HepG2 (cell line): ENCODE measurements around the gene FMNL1. TPM values are rescaled to one million over a fixed set of nuclear protein-coding genes. Genes with fewer than 3 reads are reported as not detected.

Experiments used
- ATAC-seq: fragments of 200-7000 bp; cut with Tn5 transposase; 3 replicates; pipeline ENCODE4 v1.9.1; 2020; ENCODE audit warnings: mild to moderate bottlenecking, moderate library complexity
- BruUV-seq: library from RNA; stranded (reverse); fragments of 400-500 nt; replicated peaks from 2 replicates; lab custom pipeline; 2021; lab: Mats Ljungman, UMichigan
- CTCF ChIA-PET: fragments of 300-600 bp; formaldehyde crosslinking; extraction: SDS; loops from one replicate; lab custom pipeline; 2021; ENCODE audit warnings: low total read pairs, inconsistent platforms, low intra/inter-chr PET ratio; lab: Yijun Ruan, JAX
- POLR2A ChIA-PET: fragments of 350-600 bp; sonication (Branson Sonifier 250); formaldehyde crosslinking; loops from one replicate; lab custom pipeline; 2020; ENCODE audit warnings: antibody characterized with exemption, inconsistent platforms; lab: Yijun Ruan, JAX
- DNase-seq: peaks from one replicate; pipeline ENCODE4 v3.0.0-alpha.2; 2015; ENCODE audit warnings: low spot score
- FAIRE-seq: peaks from 3 replicates; lab custom pipeline; 2011; peaks lifted over from hg19 to GRCh38; lab: Jason Lieb, UNC
- H2AFZ ChIP-seq: one replicate; pipeline ENCODE4 v1.6.1; 2011; ENCODE audit warnings: low read length, inconsistent platforms
- H3K27ac ChIP-seq: fragments of 300-600 bp; 3 replicates; pipeline ENCODE4 v1.8.0; 2011; ENCODE audit warnings: mixed run types, mild to moderate bottlenecking, mixed read lengths, low read length, inconsistent platforms; ENCODE audit not compliant: insufficient read depth; ENCODE audit errors: extremely low read length
- H3K27me3 ChIP-seq, 2 experiments: fragments of 200-600 bp in 1 of 2; 2 replicates in 1 of 2; 3 replicates in 1 of 2; pipeline versions ENCODE4 v1.6.0 to v1.8.0; 2011; ENCODE audit warnings: low read length in 2 of 2, mild to moderate bottlenecking in 2 of 2, moderate library complexity in 2 of 2, inconsistent platforms in 1 of 2; ENCODE audit not compliant: insufficient read depth in 2 of 2, control insufficient read depth in 1 of 2
- H3K36me3 ChIP-seq, 2 experiments: fragments of 200-600 bp in 1 of 2; replicated peaks in 1 of 2; 2 replicates in 1 of 2; 3 replicates in 1 of 2; pipeline versions ENCODE4 v1.5.1 to v1.8.0; 2011; ENCODE audit warnings: low read length in 2 of 2, inconsistent platforms in 1 of 2; ENCODE audit not compliant: insufficient read depth in 2 of 2, control insufficient read depth in 1 of 2
- H3K4me1 ChIP-seq: 2 replicates; pipeline ENCODE4 v1.5.1; 2012; ENCODE audit warnings: low read length, inconsistent platforms; ENCODE audit not compliant: insufficient read depth
- H3K4me2 ChIP-seq: 2 replicates; pipeline ENCODE4 v1.6.0; 2011; ENCODE audit warnings: low read depth, low read length, inconsistent platforms
- H3K4me3 ChIP-seq, 3 experiments: fragments of 200-600 bp in 1 of 3; sonication (generic), shearing (Covaris generic) in 1 of 3; replicated peaks in 1 of 3; 2 replicates each; pipeline ENCODE4 v1.5.1; 2011 to 2016; ENCODE audit warnings: low read length in 3 of 3, inconsistent platforms in 2 of 3, low read depth in 2 of 3, mild to moderate bottlenecking in 2 of 3, control low read depth in 1 of 3, mixed read lengths in 1 of 3; ENCODE audit not compliant: insufficient read depth in 1 of 3
- H3K79me2 ChIP-seq: one replicate; pipeline ENCODE4 v1.6.1; 2011; ENCODE audit warnings: low read length, inconsistent platforms; ENCODE audit not compliant: insufficient read depth
- H3K9ac ChIP-seq: 2 replicates; pipeline ENCODE4 v1.6.0; 2011; ENCODE audit warnings: mild to moderate bottlenecking, low read depth, low read length, inconsistent platforms; ENCODE audit not compliant: insufficient read depth
- H3K9me3 ChIP-seq: 2 replicates; pipeline ENCODE4 v1.5.1; 2012; ENCODE audit warnings: mild to moderate bottlenecking, low read length
- H4K20me1 ChIP-seq: 2 replicates; pipeline ENCODE4 v1.6.0; 2011; ENCODE audit warnings: inconsistent platforms, mild to moderate bottlenecking, low read length, moderate library complexity; ENCODE audit not compliant: insufficient read depth
- FOSL2 ChIP-seq: sonication (generic); formaldehyde crosslinking; IDR thresholded peaks from 2 replicates; pipeline ENCODE4 v1.4.0; 2020; ENCODE audit warnings: missing genetic modification reagents
- NCOA2 ChIP-seq: sonication (generic); formaldehyde crosslinking; IDR thresholded peaks from 2 replicates; pipeline ENCODE4 v1.8.0; 2022; ENCODE audit warnings: inconsistent platforms
- REPIN1 ChIP-seq: sonication (generic); formaldehyde crosslinking; IDR thresholded peaks from 2 replicates; pipeline ENCODE4 v1.8.0; 2022; ENCODE audit warnings: missing genetic modification reagents, low read depth, mild to moderate bottlenecking, borderline replicate concordance
- RXRA ChIP-seq: sonication (generic); formaldehyde crosslinking; IDR thresholded peaks from 2 replicates; pipeline ENCODE4 v1.5.1; 2020; ENCODE audit warnings: missing genetic modification reagents
- ZBTB21 ChIP-seq: sonication (generic); formaldehyde crosslinking; IDR thresholded peaks from 2 replicates; pipeline ENCODE4 v1.4.0; 2020; ENCODE audit warnings: missing genetic modification reagents
- ZBTB25 ChIP-seq: IDR thresholded peaks from 2 replicates; pipeline ENCODE4 v1.6.1; 2018; ENCODE audit warnings: missing genetic modification reagents
- ZNF614 ChIP-seq: IDR thresholded peaks from 2 replicates; pipeline ENCODE4 v1.6.1; 2018; ENCODE audit warnings: missing biosample characterization, missing genetic modification reagents, inconsistent platforms, borderline replicate concordance
- ZNF768 ChIP-seq: sonication (generic); formaldehyde crosslinking; IDR thresholded peaks from 2 replicates; pipeline ENCODE4 v1.4.0; 2020; ENCODE audit warnings: missing genetic modification reagents
- WGBS: methylation state at CpG from one replicate; pipeline ENCODE4 v1.1.6; 2017; ENCODE audit warnings: low lambda C conversion rate; 5-methylcytosine and 5-hydroxymethylcytosine counted together
- in situ Hi-C: cut with HindIII; loops from 2 replicates; pipeline ENCODE4 v1.10.0; 2017; ENCODE audit warnings: low pct_unique_long_range_greater_than_20kb; ENCODE audit not compliant: extremely low pct_ligation_motif_present
- intact Hi-C: fragments of 100-400 bp; cut with micrococcal nuclease; formaldehyde crosslinking; loops from one replicate; pipeline ENCODE4 v1.10.0; 2022; ENCODE audit not compliant: unreplicated experiment
- polyA plus RNA-seq, 8 experiments: library from polyadenylated mRNA; depleted of rRNA in 3 of 8; stranded (reverse) in 7 of 8; unstranded in 1 of 8; fragments of >200 nt; fragmentation: Illumina TruSeq in 4 of 8; extraction: Trizol in 4 of 8; gene quantifications; 2 replicates each; pipeline versions ENCODE4 v1.2.1 to v1.2.3, GENCODE V29; 2011 to 2016; ENCODE audit warnings: low read depth in 4 of 8, missing spikeins in 1 of 8, mixed read lengths in 1 of 8; ENCODE audit not compliant: insufficient read depth in 1 of 8
- total RNA-seq, 5 experiments: library from RNA; depleted of rRNA; stranded (reverse); fragments of >200 nt; fragmentation: Illumina TruSeq; extraction: Trizol; gene quantifications; 2 replicates each; pipeline ENCODE4 v1.2.3, GENCODE V29; 2016; ENCODE audit warnings: low read depth in 1 of 5
- TF ChIP-seq, protein P1 (sequence below): sonication (generic); formaldehyde crosslinking; IDR thresholded peaks from 2 replicates; pipeline ENCODE4 v1.4.0; 2020; ENCODE audit warnings: missing genetic modification reagents, mild to moderate bottlenecking, borderline replicate concordance

The FMNL1 gene
- total and polyA plus RNA-seq, 2 of the 13 experiments (the other 11 are each of a cell fraction or from before 2014, with no cell fraction given), result 0.53 to 0.70 TPM

- no peaks in the 10 kb centered on the region for H3K4me1 ChIP-seq
- POLR2A ChIA-PET, result interaction anchor here (1.4 kb wide), 1 partner anchor 117 kb away, joined by 3 read pairs; the partner anchor contains the start of gene HEXIM1
- H3K9me3 ChIP-seq, result no peaks in the 10 kb centered on the region
- no peak overlapping the region for H3K4me2 ChIP-seq
- no peaks in the 10 kb centered on the region for H4K20me1 ChIP-seq
- intact Hi-C loops (no loop called here), in situ Hi-C loops (no loop called here)
- CTCF ChIA-PET, result no interaction called here
- ATAC-seq (no peak), FAIRE-seq (no peak), DNase-seq (no peak)
- no peak overlapping the region for H3K4me3 ChIP-seq
- BruUV-seq, result no TSS peak
- 62% methylated on average over 1 of the region's 1 CpG for WGBS
- no peak overlapping the region for H3K27ac ChIP-seq
- H2AFZ ChIP-seq, result no peak overlapping the region
- TF ChIP-seq ZNF768 (CRISPR knock-in tag), result no peak
- TF ChIP-seq FOSL2 (CRISPR knock-in tag), result peak; percentile 52; the same call in 1 of the 2 replicates
- H3K27me3 ChIP-seq, result no peaks in the 10 kb centered on the region
- H3K36me3 ChIP-seq, result peaks cover 29 to 53% of the 10 kb centered on the region in 2 experiments; a peak in 4 of 5 replicates
- H3K79me2 ChIP-seq, result no peaks in the 10 kb centered on the region
- H3K9ac ChIP-seq, result no peak overlapping the region
Observed at GRCh38 chr17:45265821-45266220, 44.1 kb downstream of the FMNL1 start.

- BruUV-seq, result no TSS peak
- ATAC-seq (no peak), FAIRE-seq (no peak)
- intact Hi-C loops, result no loop called here
- H3K4me3 ChIP-seq, result no peak overlapping the region
- peaks cover 32 to 56% of the 10 kb centered on the region in 2 experiments; a peak in 4 of 5 replicates for H3K36me3 ChIP-seq
- CTCF ChIA-PET, result no interaction called here
- no peak overlapping the region for H3K27ac ChIP-seq
- no peaks in the 10 kb centered on the region for H4K20me1 ChIP-seq
- no peak for TF ChIP-seq ZBTB21 (CRISPR knock-in tag)
- TF ChIP-seq, protein P1, sequence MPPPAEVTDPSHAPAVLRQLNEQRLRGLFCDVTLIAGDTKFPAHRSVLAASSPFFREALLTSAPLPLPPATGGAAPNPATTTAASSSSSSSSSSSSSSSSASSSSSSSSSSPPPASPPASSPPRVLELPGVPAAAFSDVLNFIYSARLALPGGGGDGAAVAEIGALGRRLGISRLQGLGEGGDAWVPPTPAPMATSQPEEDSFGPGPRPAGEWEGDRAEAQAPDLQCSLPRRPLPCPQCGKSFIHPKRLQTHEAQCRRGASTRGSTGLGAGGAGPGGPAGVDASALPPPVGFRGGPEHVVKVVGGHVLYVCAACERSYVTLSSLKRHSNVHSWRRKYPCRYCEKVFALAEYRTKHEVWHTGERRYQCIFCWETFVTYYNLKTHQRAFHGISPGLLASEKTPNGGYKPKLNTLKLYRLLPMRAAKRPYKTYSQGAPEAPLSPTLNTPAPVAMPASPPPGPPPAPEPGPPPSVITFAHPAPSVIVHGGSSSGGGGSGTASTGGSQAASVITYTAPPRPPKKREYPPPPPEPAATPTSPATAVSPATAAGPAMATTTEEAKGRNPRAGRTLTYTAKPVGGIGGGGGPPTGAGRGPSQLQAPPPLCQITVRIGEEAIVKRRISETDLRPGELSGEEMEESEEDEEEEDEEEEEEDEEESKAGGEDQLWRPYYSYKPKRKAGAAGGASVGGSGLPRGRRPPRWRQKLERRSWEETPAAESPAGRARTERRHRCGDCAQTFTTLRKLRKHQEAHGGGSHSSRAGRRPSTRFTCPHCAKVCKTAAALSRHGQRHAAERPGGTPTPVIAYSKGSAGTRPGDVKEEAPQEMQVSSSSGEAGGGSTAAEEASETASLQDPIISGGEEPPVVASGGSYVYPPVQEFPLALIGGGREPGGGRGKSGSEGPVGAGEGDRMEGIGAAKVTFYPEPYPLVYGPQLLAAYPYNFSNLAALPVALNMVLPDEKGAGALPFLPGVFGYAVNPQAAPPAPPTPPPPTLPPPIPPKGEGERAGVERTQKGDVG, result no peak
- no peak for TF ChIP-seq ZNF614 (CRISPR knock-in tag)
- no peak for TF ChIP-seq RXRA (CRISPR knock-in tag)
- no peak for TF ChIP-seq NCOA2
- TF ChIP-seq ZBTB25, result no peak
- no peak for TF ChIP-seq REPIN1 (CRISPR knock-in tag)
- TF ChIP-seq, all 625 proteins: peak for 0
- Histone ChIP-seq H3K4me2 (no peak overlapping the region), H3K9me3 (no peaks in the 10 kb centered on the region), H3K4me1 (0 out of 2 replicates have a peak, but pooled peaks cover 3% of the 10 kb centered on the region), H2AFZ (no peak overlapping the region), H3K79me2 (no peaks in the 10 kb centered on the region), H3K9ac (no peak overlapping the region), H3K27me3 (no peaks in the 10 kb centered on the region)
- in situ Hi-C loops, result no loop called here
- 89% methylated on average over 7 of the region's 13 CpGs for WGBS
- DNase-seq, result no peak
- POLR2A ChIA-PET, result interaction anchor here (1.0 kb wide), 1 partner anchor 51 kb away, joined by 3 read pairs; the partner anchor contains the start of gene MAP3K14
Observed at GRCh38 chr17:45266372-45266926, 44.8 kb downstream of the FMNL1 start.
